Parathyroid adenoma (tissue), 2 donors: Measurements from ENCODE around the gene RYR3.
"Not testable (repeated sequence)": the region's sequence is repeated elsewhere in the genome, so short reads cannot be mapped to it uniquely, and the experiment has no call there.

Experiments used
- H2AFZ ChIP-seq: fragments of 300-600 bp; sonication (generic); one replicate; pipeline ENCODE4 v1.7.0; 2017; ENCODE audit warnings: antibody characterized with exemption, mild to moderate bottlenecking
- H3K27ac ChIP-seq: fragments of 300-600 bp; sonication (generic); one replicate; pipeline ENCODE4 v1.7.0; 2017
- H3K27me3 ChIP-seq: fragments of 300-600 bp; sonication (generic); one replicate; pipeline ENCODE4 v1.7.0; 2017; ENCODE audit warnings: low read length; ENCODE audit not compliant: control insufficient read depth, insufficient read depth
- H3K36me3 ChIP-seq: fragments of 300-600 bp; sonication (generic); one replicate; pipeline ENCODE4 v1.7.0; 2017; ENCODE audit warnings: low read length; ENCODE audit not compliant: control insufficient read depth, insufficient read depth
- H3K4me1 ChIP-seq: fragments of 300-600 bp; sonication (generic); one replicate; pipeline ENCODE4 v1.7.0; 2017; ENCODE audit warnings: control low read depth
- H3K4me2 ChIP-seq: fragments of 300-600 bp; sonication (generic); one replicate; pipeline ENCODE4 v1.7.0; 2017; ENCODE audit warnings: low read length
- H3K4me3 ChIP-seq: fragments of 300-600 bp; sonication (generic); one replicate; pipeline ENCODE4 v1.7.0; 2017; ENCODE audit warnings: low read depth, low read length
- H3K79me2 ChIP-seq: fragments of 300-600 bp; sonication (generic); one replicate; pipeline ENCODE4 v1.7.0; 2017; ENCODE audit warnings: control low read depth
- H3K9ac ChIP-seq: fragments of 300-600 bp; sonication (generic); one replicate; pipeline ENCODE4 v1.7.0; 2017; ENCODE audit warnings: mild to moderate bottlenecking
- H3K9me3 ChIP-seq: fragments of 300-600 bp; sonication (generic); one replicate; pipeline ENCODE4 v1.7.0; 2017; ENCODE audit warnings: low read length; ENCODE audit not compliant: control insufficient read depth
- TF ChIP-seq, protein P1 (sequence below): fragments of 300-600 bp; sonication (generic); IDR thresholded peaks from one replicate; pipeline ENCODE4 v1.7.0; 2017; ENCODE audit warnings: antibody characterized with exemption, mild to moderate bottlenecking
- donor health status: primary hyperparathyroidism.

The RYR3 gene

DNA sequence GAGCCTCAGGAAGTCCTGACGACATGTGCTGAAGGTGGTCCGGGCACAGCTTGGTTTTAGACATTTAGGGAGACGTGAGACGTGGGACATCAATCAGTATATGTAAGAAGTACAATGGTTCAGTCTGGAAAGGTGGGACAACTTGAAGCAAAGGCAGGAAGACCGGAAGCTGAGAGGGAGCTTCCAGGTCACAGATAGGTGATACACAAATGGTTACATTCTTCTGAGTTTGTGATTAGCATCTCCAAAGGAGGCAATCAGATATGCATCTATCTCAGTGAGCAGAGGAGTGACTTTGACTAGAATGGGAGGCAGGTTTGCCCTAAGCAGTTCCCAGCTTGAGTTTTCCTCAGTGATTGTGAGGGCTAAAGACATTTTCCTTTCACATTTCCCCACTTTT lies 282.1 kb downstream of the RYR3 start:
- Histone ChIP-seq H3K36me3 (no peaks in the 10 kb centered on the region), H3K4me3 (no peak overlapping the region), H3K4me1 (no peaks in the 10 kb centered on the region)

DNA sequence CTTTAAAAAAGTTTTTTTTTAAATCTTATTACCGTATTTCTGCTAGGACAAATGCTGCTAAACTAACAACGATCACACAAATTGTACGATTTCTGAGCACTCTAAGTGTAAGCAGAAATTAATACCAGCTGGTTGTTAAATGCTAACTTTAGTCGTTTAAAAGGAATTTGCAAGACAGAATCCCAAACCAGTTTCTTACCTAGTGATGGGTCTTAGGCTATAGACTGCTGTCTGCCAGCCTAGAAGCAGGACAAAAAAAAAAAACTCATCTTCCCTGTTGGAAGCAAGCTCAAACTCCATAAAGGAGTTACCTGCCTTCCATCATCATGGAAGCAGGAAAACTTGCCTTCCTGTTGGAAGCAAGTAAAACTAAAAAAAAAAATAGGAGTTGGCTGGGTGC lies 287.6 kb downstream of the RYR3 start:
- not testable (repeated sequence) for H3K4me2 ChIP-seq, H3K79me2 ChIP-seq, H3K9me3 ChIP-seq, H2AFZ ChIP-seq, H3K9ac ChIP-seq, H3K36me3 ChIP-seq, H3K27me3 ChIP-seq, H3K27ac ChIP-seq, H3K4me1 ChIP-seq, H3K4me3 ChIP-seq

More for the DNA sequence above, 282.1 kb downstream of the RYR3 start:
- Histone ChIP-seq H3K27ac (no peak overlapping the region), H3K4me2 (no peak overlapping the region), H3K9me3 (no peaks in the 10 kb centered on the region), H3K9ac (no peak overlapping the region), H3K79me2 (no peaks in the 10 kb centered on the region), H2AFZ (no peak overlapping the region), H3K27me3 (no peaks in the 10 kb centered on the region)
- TF ChIP-seq, protein P1, sequence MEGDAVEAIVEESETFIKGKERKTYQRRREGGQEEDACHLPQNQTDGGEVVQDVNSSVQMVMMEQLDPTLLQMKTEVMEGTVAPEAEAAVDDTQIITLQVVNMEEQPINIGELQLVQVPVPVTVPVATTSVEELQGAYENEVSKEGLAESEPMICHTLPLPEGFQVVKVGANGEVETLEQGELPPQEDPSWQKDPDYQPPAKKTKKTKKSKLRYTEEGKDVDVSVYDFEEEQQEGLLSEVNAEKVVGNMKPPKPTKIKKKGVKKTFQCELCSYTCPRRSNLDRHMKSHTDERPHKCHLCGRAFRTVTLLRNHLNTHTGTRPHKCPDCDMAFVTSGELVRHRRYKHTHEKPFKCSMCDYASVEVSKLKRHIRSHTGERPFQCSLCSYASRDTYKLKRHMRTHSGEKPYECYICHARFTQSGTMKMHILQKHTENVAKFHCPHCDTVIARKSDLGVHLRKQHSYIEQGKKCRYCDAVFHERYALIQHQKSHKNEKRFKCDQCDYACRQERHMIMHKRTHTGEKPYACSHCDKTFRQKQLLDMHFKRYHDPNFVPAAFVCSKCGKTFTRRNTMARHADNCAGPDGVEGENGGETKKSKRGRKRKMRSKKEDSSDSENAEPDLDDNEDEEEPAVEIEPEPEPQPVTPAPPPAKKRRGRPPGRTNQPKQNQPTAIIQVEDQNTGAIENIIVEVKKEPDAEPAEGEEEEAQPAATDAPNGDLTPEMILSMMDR = no peak

DNA sequence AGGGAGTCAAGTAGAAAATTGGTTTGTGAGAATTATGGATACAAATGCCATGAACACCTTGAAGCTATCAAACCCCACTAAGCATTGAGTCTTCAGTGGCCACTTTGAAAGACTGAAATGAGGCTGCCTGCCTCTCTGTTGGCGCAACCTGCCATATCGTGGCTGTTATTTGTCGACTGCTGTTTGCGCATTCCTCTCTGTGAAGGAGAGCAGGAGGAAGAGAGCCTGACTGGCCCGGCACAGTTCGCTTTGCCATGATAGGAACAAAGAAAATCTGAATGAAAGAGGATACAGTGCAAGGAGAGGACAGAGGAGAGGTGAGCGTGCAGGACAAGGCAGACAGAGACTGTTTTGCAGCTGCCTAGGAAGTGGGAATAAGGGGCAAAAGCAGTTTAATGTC lies 289.4 kb downstream of the RYR3 start:
- Histone ChIP-seq H3K36me3 (no peaks in the 10 kb centered on the region), H3K4me2 (no peak overlapping the region), H3K4me3 (no peak overlapping the region), H3K27ac (no peak overlapping the region), H3K4me1 (no peaks in the 10 kb centered on the region), H3K9me3 (no peaks in the 10 kb centered on the region), H3K27me3 (no peaks in the 10 kb centered on the region), H3K79me2 (no peaks in the 10 kb centered on the region), H3K9ac (no peak overlapping the region), H2AFZ (no peak overlapping the region)
- TF ChIP-seq, protein P1 = no peak

DNA sequence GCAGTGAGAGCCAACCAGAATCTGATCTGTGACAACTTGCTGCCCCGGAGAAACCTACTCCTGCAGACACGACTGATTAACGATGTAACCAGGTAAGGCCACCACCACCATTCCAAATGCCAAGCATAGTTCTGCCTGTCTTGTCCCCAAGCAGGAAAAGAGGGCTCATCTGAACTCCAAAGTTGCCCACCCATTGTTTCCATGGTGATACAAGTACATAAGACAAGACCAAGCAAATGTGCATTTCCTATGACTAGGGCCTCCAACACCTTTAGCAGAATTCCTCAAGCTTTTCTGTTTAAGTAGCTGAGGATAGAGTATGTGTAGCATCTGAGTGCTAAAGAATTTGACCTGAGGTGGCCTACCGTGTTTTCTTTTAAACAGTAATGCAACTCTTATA lies 290.7 kb downstream of the RYR3 start:
- H3K79me2 ChIP-seq = no peaks in the 10 kb centered on the region
- H3K4me1 ChIP-seq = no peaks in the 10 kb centered on the region
- no peak overlapping the region for H3K4me3 ChIP-seq
- no peaks in the 10 kb centered on the region for H3K36me3 ChIP-seq
- no peak overlapping the region for H3K4me2 ChIP-seq
- no peak overlapping the region for H3K27ac ChIP-seq
- H3K27me3 ChIP-seq = no peaks in the 10 kb centered on the region
- H2AFZ ChIP-seq = no peak overlapping the region
- TF ChIP-seq, protein P1 = no peak
- H3K9ac ChIP-seq = no peak overlapping the region
- no peaks in the 10 kb centered on the region for H3K9me3 ChIP-seq

DNA sequence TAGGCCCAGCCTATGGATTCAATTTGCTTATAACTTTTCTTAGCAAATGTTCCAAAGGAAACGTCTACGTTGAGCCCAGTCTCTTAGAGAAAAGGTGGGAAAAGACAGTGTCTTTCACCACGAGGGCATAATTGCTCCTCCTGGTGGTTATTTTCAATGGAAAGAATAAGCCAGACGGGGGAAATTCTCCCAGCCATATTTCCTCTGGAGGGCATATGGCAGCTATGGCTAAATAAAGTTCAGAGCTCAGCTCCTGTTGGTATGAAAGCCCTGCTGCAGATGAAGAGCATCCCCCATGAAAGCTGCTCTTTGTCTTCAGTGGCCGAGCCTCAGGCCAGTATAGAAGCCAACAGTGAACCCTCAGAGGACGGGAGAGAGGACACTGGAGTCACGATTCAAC lies 297.9 kb downstream of the RYR3 start:
- H3K79me2 ChIP-seq = no peaks in the 10 kb centered on the region
- no peak overlapping the region for H3K4me3 ChIP-seq
- H3K36me3 ChIP-seq = no peaks in the 10 kb centered on the region
- no peak overlapping the region for H3K4me2 ChIP-seq
- H3K4me1 ChIP-seq = no peaks in the 10 kb centered on the region
- no peaks in the 10 kb centered on the region for H3K27me3 ChIP-seq
- H3K9ac ChIP-seq = no peak overlapping the region
- H3K9me3 ChIP-seq = no peaks in the 10 kb centered on the region
- TF ChIP-seq, protein P1 = peak; percentile 29
- H2AFZ ChIP-seq = no peak overlapping the region
- H3K27ac ChIP-seq = no peak overlapping the region
